ENCODE measurements around the gene HNRNPUL2.

HNRNPUL2 gene

GRCh38 chr11:62719302-62719978 lies 7.8 kb downstream of the HNRNPUL2 start:
- H3K4me3 ChIP-seq (ENCODE audit: low read depth, low read length): no peak overlapping the region
- DNase-seq (ENCODE audit: low read depth): no peak
- no peak for TF ChIP-seq POLR2A (IDR thresholded peaks at IDR 0.05; ENCODE audit: extremely low read depth, insufficient read length)
- TF ChIP-seq, protein P1, sequence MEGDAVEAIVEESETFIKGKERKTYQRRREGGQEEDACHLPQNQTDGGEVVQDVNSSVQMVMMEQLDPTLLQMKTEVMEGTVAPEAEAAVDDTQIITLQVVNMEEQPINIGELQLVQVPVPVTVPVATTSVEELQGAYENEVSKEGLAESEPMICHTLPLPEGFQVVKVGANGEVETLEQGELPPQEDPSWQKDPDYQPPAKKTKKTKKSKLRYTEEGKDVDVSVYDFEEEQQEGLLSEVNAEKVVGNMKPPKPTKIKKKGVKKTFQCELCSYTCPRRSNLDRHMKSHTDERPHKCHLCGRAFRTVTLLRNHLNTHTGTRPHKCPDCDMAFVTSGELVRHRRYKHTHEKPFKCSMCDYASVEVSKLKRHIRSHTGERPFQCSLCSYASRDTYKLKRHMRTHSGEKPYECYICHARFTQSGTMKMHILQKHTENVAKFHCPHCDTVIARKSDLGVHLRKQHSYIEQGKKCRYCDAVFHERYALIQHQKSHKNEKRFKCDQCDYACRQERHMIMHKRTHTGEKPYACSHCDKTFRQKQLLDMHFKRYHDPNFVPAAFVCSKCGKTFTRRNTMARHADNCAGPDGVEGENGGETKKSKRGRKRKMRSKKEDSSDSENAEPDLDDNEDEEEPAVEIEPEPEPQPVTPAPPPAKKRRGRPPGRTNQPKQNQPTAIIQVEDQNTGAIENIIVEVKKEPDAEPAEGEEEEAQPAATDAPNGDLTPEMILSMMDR (IDR thresholded peaks at IDR 0.05; ENCODE audit: low read depth, low read length): no peak
- TF ChIP-seq MAX (IDR thresholded peaks at IDR 0.05; ENCODE audit: low read depth, low read length): no peak
- TF ChIP-seq MYC (IDR thresholded peaks at IDR 0.05; ENCODE audit: low read depth, low read length): no peak

GRCh38 chr11:62716816-62717215 lies 10.4 kb downstream of the HNRNPUL2 start:
- no peak for DNase-seq (ENCODE audit: low read depth)
- TF ChIP-seq, protein P1 (IDR thresholded peaks at IDR 0.05; ENCODE audit: low read depth, low read length): no peak
- TF ChIP-seq POLR2A (IDR thresholded peaks at IDR 0.05; ENCODE audit: extremely low read depth, insufficient read length): no peak
- no peak for TF ChIP-seq MAX (IDR thresholded peaks at IDR 0.05; ENCODE audit: low read depth, low read length)
- TF ChIP-seq MYC (IDR thresholded peaks at IDR 0.05; ENCODE audit: low read depth, low read length): no peak
- H3K4me3 ChIP-seq (ENCODE audit: low read depth, low read length): no peak overlapping the region

DNA sequence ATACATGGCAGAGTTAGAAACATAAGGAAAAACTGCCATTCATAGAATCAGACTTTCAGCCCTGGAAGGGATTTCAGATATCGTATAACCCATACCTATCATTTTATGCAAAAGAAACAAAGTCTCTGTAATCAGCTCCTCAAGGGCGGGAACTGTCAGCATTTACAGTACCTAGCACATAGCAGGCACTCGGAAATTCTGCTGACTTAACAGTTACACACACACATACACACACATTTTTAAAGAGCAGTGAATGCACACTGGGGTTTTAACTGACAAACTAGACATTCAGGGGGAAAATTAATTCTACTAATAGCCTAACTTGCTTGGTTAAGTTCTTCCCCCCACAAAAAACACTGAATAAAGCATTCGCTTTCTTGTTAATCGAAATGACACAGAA lies 11.1 kb downstream of the HNRNPUL2 start:
- no peak for DNase-seq (ENCODE audit: low read depth)
- no peak overlapping the region for H3K4me3 ChIP-seq (ENCODE audit: low read depth, low read length)
- TF ChIP-seq POLR2A (IDR thresholded peaks at IDR 0.05; ENCODE audit: extremely low read depth, insufficient read length) (no peak), MAX (IDR thresholded peaks at IDR 0.05; ENCODE audit: low read depth, low read length) (no peak), MYC (IDR thresholded peaks at IDR 0.05; ENCODE audit: low read depth, low read length) (no peak)
- TF ChIP-seq, protein P1 (IDR thresholded peaks at IDR 0.05; ENCODE audit: low read depth, low read length): no peak

- TF ChIP-seq, protein P1 (IDR thresholded peaks at IDR 0.05; ENCODE audit: low read depth, low read length): no peak
- TF ChIP-seq MYC (IDR thresholded peaks at IDR 0.05; ENCODE audit: low read depth, low read length): no peak
- TF ChIP-seq POLR2A (IDR thresholded peaks at IDR 0.05; ENCODE audit: extremely low read depth, insufficient read length): no peak
- TF ChIP-seq MAX (IDR thresholded peaks at IDR 0.05; ENCODE audit: low read depth, low read length): no peak
- no peak for DNase-seq (ENCODE audit: low read depth)
- no peak overlapping the region for H3K4me3 ChIP-seq (ENCODE audit: low read depth, low read length)
Measured at GRCh38 chr11:62715150-62716130, 11.8 kb downstream of the HNRNPUL2 start.

DNA sequence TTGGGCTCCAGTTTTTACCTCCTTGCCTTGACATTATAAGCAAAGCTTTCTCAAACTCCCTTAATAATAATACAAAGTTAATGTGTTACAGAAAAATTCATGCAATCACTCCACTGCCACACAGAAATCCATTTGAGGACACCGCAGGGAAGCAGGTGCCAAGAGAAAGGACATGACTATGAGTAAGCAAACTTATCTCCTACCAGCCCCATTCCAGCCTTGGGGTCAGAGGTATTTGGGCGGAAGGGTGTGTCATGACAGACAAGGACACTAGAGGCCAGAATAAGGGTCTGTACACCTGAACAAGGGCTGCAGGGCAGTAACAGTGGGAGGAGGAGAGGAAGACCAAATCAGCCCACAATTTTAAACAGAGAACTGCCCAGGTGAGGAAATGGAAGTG lies 13.9 kb downstream of the HNRNPUL2 start:
- H3K4me3 ChIP-seq (ENCODE audit: low read depth, low read length): no peak overlapping the region
- TF ChIP-seq POLR2A (IDR thresholded peaks at IDR 0.05; ENCODE audit: extremely low read depth, insufficient read length): no peak
- no peak for TF ChIP-seq MYC (IDR thresholded peaks at IDR 0.05; ENCODE audit: low read depth, low read length)
- TF ChIP-seq MAX (IDR thresholded peaks at IDR 0.05; ENCODE audit: low read depth, low read length): no peak
- TF ChIP-seq, protein P1 (IDR thresholded peaks at IDR 0.05; ENCODE audit: low read depth, low read length): no peak
- no peak for DNase-seq (ENCODE audit: low read depth)

Measured in NB4 (cell line).